ENCODE results near the gene LARP6.
"Not testable (repeated sequence)": the region's sequence is repeated elsewhere in the genome, so short reads cannot be mapped to it uniquely, and the experiment has no call there.

Gene LARP6

DNA sequence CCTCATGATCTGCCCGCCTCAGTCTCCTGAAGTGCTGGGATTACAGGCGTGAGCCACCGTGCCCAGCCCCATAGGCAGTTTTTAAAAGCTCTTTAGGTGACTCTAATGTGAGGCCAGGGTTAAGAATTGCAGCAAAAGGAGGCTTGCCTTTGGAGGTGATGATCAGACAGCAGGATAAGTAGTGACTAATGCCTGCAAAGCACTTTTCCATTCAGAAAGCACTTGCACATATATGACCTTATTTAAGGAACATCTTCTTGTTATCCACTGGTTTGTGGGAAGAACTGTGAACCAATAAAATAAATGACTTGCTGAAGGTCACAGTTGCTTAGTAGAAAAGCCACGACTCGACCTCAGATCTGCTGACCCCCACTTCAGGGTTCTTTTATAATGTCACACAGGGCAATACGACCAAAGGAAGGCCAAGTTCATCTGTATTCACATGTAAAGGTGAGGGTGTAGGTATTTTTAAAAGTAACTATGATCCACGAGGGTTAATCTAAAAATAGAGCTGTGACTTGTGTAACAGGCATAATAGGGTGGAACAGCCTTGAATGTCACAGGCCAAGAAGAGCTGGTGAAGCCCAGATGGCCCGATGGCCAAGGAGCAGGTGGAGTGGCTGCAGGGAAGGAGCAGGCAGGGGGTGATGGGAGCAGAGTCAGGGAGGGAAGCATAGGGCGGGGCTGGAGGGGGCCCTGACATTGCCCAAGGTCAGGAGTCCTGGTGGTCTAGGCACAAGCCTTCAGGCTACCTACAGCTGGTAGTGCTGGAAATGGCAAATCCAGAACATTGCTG lies 24.4 kb downstream of the LARP6 start:
- DNase-seq, result no peak
- TF ChIP-seq POLR2A (IDR thresholded peaks at IDR 0.05; ENCODE audit: low read length) (no peak), GATA1 (IDR thresholded peaks at IDR 0.05; ENCODE audit: low read depth, low read length) (no peak)

DNA sequence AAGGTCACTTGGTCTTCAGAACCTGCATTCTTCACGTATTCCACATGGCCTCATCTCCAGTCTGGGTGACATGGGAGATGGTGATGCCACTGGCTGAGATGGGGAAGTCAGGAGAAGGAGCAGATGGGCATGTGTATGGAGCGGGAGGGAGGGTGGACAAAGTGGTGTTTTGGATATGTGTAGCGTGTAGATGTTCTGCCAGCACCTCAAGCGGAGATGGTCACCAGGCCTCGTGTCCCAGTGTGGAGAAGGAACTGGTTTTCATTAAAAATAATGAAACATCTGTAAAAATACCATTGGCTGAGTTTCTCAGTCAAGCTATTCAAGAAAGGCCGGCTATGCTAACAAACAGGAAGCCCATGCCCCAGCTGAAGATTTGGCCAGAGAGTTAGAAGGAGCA lies 26.2 kb downstream of the LARP6 start:
- no peak for TF ChIP-seq GATA1 (IDR thresholded peaks at IDR 0.05; ENCODE audit: low read depth, low read length)
- no peak for TF ChIP-seq POLR2A (IDR thresholded peaks at IDR 0.05; ENCODE audit: low read length)
- no peak for DNase-seq

DNA sequence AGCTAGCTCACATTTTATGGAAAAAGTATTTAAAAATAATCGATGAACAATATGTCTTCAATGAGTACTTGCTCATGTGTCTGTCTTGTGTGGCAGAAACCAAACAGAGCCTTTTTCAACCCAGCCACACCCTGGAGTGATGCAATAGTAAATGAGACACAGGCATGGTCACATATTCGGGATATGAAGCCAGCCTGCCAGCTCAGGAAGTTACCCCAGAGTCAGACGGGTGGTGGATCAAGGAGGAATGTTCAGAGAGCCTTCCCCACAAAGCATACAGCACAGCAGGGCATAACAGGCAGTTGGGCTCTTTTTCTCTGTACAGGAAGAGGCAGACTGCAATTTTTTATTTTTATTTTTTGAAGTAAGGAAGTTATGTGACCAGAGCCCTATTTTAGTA lies 27.3 kb downstream of the LARP6 start:
- DNase-seq, result peak; percentile 10 to 43
- no peak for TF ChIP-seq POLR2A (IDR thresholded peaks at IDR 0.05; ENCODE audit: low read length)
- TF ChIP-seq GATA1 (IDR thresholded peaks at IDR 0.05; ENCODE audit: low read depth, low read length), result no peak

DNA sequence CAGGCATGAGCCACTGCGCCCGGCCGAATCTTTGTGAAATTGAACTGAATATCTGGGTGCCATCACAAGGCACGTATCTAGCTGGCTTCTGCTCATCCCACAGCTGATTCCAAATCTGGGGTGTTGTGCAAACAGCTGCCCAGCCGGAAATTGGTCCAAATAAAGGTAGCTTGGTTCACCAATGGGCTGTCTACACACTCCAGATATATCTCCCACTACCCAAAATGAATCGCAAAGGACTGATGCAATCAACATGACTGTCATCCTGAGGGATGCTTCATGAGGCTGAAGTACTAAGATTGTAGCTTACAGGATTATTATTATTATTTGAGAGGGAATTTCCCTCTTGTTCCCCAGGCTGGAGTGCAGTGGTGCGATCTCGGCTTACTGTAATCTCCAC lies 28.1 kb downstream of the LARP6 start:
- TF ChIP-seq POLR2A (IDR thresholded peaks at IDR 0.05; ENCODE audit: low read length), result no peak
- TF ChIP-seq GATA1 (IDR thresholded peaks at IDR 0.05; ENCODE audit: low read depth, low read length), result no peak
- DNase-seq, result no peak

DNA sequence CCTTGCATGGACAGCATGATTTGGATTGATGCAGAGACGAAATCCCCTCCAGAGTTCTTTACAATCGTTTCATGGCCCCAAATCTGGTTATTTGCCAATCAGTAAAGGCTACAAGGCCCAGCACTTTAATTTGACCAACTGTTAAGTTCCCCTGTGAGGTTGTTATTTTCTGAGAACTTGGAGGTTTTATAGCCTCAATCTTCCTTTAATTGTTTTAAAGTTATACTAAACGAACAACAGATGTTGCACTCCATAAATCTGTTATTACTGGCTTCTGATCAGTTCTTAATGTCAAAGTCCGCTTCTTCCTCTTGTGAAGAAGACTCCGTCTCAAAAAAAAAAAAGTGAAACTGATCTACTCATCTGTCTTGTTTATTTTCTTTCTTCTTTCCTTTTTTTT lies 30.8 kb downstream of the LARP6 start:
- no peak for TF ChIP-seq POLR2A (IDR thresholded peaks at IDR 0.05; ENCODE audit: low read length)
- no peak for DNase-seq

GRCh38 chr15:70820214-70820613 lies 33.7 kb downstream of the LARP6 start:
- no peak for TF ChIP-seq GATA1 (IDR thresholded peaks at IDR 0.05; ENCODE audit: low read depth, low read length)
- no peak for TF ChIP-seq POLR2A (IDR thresholded peaks at IDR 0.05; ENCODE audit: low read length)
- no peak for DNase-seq

DNA sequence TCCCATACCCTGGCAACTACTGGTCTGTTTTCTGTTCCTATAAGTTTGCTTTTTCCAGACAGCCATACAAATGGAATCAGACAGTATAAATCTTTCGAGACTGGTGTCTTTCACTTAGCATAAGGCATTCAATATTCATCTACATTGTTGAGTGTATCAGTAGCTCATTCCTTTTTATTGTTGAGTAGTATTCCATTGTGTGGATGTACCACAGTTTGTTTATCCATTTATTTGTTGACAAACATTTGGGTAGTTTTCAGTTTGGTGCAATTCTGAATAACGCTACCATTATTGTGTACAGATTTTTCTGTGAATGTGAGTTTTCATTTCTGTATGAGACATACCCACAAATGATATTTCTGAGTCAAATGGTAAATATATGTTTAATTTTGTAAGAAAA lies 35.4 kb downstream of the LARP6 start:
- no peak for DNase-seq
- TF ChIP-seq GATA1 (IDR thresholded peaks at IDR 0.05; ENCODE audit: low read depth, low read length) (no peak), POLR2A (IDR thresholded peaks at IDR 0.05; ENCODE audit: low read length) (no peak)

GRCh38 chr15:70817266-70817665 lies 36.7 kb downstream of the LARP6 start:
- TF ChIP-seq GATA1 (IDR thresholded peaks at IDR 0.05; ENCODE audit: low read depth, low read length), result no peak
- TF ChIP-seq POLR2A (IDR thresholded peaks at IDR 0.05; ENCODE audit: low read length), result no peak
- no peak for DNase-seq

DNA sequence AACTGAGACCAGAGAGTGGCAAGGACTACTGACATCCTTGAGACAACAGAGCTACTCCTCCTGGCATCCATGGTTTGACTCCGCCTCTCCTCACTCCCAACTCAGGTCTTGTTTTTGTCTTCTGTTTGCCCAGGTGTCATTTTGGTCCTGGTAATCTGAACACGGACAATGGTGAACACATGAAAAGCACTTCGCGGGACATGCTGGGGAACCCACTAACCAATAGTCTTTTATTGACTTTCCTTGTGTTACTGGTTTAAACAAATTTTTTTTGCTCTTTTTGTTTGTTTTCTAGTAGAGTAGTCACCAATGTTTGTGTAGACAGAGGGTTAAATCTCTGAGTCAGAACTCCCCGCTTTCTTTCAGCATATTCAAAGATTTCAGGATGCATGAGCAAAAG lies 38.4 kb downstream of the LARP6 start:
- no peak for DNase-seq

DNA sequence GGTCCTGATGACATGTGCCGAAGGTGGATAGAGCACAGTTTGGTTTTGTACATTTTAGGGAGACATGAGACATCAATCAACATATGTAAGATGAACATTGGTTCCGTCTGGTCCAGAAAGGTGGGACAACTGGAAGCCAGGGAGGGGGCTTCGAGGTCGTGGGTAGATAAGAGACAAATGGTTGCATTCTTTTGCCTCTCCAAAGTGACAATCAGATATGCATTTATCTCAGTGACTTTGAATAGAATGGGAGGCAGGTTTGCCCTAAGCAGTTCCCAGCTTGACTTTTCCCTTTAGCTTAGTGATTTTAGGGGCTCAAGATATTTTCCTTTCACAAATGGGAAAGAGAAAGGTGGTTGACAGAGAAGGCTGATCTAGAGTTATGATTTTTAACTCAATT lies 38.9 kb downstream of the LARP6 start:
- DNase-seq, result not testable (repeated sequence)

More for the DNA sequence above, 38.4 kb downstream of the LARP6 start:
- no peak for TF ChIP-seq GATA1 (IDR thresholded peaks at IDR 0.05; ENCODE audit: low read depth, low read length)

- no peak for DNase-seq
These were observed 41.1 kb downstream of the LARP6 start for GRCh38 chr15:70812827-70813364.

DNA sequence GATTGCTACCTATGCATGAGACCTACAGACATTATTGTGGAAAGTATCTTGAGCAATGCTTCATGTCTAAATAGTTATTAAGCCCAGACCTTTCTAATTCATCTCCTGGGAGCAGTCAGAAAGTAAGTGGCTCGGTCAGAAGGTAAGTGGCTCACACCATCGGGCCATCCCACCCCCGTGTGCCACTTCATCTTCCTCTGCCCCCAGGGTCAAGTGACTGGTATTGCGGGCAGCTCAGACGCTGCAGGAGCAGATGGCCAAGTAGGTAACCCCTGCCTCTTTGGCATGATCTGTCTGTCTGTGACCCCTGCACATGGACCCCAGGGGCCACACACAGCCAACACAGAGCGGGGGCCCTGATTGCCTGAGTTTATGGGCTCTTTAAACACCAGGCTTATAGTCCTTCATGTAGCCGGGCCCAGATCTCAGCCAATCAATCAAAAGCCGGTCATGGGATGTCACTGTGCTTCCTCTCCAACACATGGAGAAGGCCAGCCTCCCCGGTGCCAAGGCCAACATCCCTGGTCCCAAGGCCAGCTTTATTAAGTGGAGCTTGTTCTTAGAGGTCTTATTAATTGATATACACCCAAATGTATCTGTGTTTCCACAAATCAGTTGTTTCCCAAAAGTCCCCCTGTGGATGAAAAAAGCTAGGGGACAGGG lies 42.9 kb downstream of the LARP6 start:
- DNase-seq, result no peak
- TF ChIP-seq POLR2A (IDR thresholded peaks at IDR 0.05; ENCODE audit: low read length), result no peak
- no peak for TF ChIP-seq GATA1 (IDR thresholded peaks at IDR 0.05; ENCODE audit: low read depth, low read length)

More at GRCh38 chr15:70812827-70813364, 41.1 kb downstream of the LARP6 start:
- TF ChIP-seq GATA1 (IDR thresholded peaks at IDR 0.05; ENCODE audit: low read depth, low read length) (no peak), POLR2A (IDR thresholded peaks at IDR 0.05; ENCODE audit: low read length) (no peak)

DNA sequence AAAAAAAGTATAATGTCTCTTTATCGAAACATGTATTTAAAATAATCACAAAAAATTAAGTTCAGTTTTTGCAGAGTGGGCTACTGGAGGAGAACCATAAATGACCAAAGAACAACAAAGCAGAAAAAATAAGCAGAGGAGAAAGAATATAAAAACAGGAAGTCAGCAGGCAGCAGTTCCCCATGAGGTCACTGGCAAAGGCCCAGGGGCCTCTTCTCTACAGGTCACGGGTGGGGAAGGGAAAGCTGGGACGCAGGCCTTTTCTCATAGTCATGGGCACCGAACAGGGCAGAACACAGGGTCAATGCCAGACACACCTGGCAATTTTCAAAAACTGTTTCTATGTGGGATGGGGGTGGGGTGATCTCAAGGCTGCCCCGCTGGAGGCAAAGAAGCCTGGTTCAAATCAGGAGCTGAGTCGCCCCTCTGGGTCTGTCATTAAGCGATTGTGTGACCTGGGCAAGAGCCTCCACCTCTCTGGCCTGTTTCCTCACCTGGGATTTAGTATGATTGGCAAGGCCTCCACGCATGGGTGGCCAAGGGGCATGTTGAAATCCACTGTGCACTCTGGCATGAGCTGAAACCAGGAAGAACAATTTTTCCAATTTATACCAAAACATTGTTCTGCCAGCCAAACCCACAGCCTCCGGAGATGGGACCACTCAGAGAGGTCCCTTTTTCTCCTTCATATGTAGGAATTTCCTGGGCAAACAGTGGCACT lies 46.8 kb downstream of the LARP6 start:
- no peak for DNase-seq
- TF ChIP-seq GATA1 (IDR thresholded peaks at IDR 0.05; ENCODE audit: low read depth, low read length) (no peak), POLR2A (IDR thresholded peaks at IDR 0.05; ENCODE audit: low read length) (no peak)

GRCh38 chr15:70804388-70804787 lies 49.6 kb downstream of the LARP6 start:
- DNase-seq, result not testable (repeated sequence)
